Adipocyte (in vitro differentiated cells): ENCODE data around the gene ETF1.

Experiments used
- DNase-seq: peaks from one replicate; pipeline ENCODE4 v3.0.0-alpha.2; 2015; ENCODE audit warnings: low read depth
- H3K27me3 ChIP-seq: replicated peaks from 2 replicates; pipeline ENCODE4 v1.7.0; 2013; ENCODE audit warnings: mild to moderate bottlenecking, low read length, moderate library complexity; ENCODE audit not compliant: control insufficient read depth, insufficient read depth
- H3K36me3 ChIP-seq: 2 replicates; pipeline ENCODE4 v1.7.0; 2013; ENCODE audit warnings: low read length, mild to moderate bottlenecking, moderate library complexity; ENCODE audit not compliant: control insufficient read depth, insufficient read depth, severe bottlenecking
- H3K4me1 ChIP-seq: 2 replicates; pipeline ENCODE4 v1.7.0; 2013; ENCODE audit warnings: mild to moderate bottlenecking, low read length, moderate library complexity; ENCODE audit not compliant: control insufficient read depth, insufficient read depth
- H3K4me3 ChIP-seq: 2 replicates; pipeline ENCODE4 v1.7.0; 2013; ENCODE audit warnings: mild to moderate bottlenecking, low read length, moderate library complexity
- H3K9ac ChIP-seq: 2 replicates; pipeline ENCODE4 v1.7.0; 2013; ENCODE audit warnings: mild to moderate bottlenecking, low read length, moderate library complexity
- H3K9me3 ChIP-seq: 2 replicates; pipeline ENCODE4 v1.7.0; 2013; ENCODE audit warnings: mild to moderate bottlenecking, low read length, moderate library complexity; ENCODE audit not compliant: control insufficient read depth

The ETF1 gene

GRCh38 chr5:138574744-138575193 lies 31.7 kb upstream of the ETF1 start:
- H3K9me3 ChIP-seq, result no peaks in the 10 kb centered on the region
- H3K36me3 ChIP-seq, result peaks cover 40% of the 10 kb centered on the region
- H3K27me3 ChIP-seq, result no peaks in the 10 kb centered on the region
- H3K9ac ChIP-seq, result peak overlapping the region; percentile 100
- peak overlapping the region; percentile 98 for H3K4me3 ChIP-seq
- peak; percentile 64 for DNase-seq
- peaks cover 29% of the 10 kb centered on the region for H3K4me1 ChIP-seq

GRCh38 chr5:138573949-138574670 lies 31.1 kb upstream of the ETF1 start:
- peak overlapping the region; percentile 100 for H3K9ac ChIP-seq
- H3K27me3 ChIP-seq, result no peaks in the 10 kb centered on the region
- H3K36me3 ChIP-seq, result peaks cover 47% of the 10 kb centered on the region
- peaks cover 31% of the 10 kb centered on the region for H3K4me1 ChIP-seq
- peak overlapping the region; percentile 98 for H3K4me3 ChIP-seq
- H3K9me3 ChIP-seq, result no peaks in the 10 kb centered on the region
- DNase-seq, result peak; percentile 34

DNA sequence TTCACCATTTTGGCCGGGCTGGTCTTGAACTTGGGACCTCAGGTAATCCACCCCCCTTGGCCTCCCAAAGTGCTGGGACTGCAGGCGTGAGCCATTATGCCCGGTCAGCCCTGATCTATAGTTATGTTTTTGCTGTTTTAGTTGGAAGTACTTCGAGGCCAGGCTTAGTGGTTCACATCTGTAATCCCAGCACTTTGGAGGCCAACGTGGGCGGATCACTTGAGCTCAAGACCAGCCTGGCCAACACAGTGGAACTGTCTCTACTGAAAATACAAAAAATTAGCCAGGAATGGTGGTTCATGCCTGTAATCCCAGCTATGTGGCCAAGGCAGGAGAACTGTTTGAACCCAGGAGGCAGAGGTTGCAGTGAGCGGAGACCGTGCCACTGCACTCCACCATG lies 30.2 kb upstream of the ETF1 start:
- Histone ChIP-seq H3K4me1 (peaks cover 40% of the 10 kb centered on the region), H3K9me3 (no peaks in the 10 kb centered on the region), H3K4me3 (peak overlapping the region; percentile 98), H3K27me3 (no peaks in the 10 kb centered on the region), H3K36me3 (peaks cover 56% of the 10 kb centered on the region), H3K9ac (no peak overlapping the region)
- DNase-seq, result no peak

DNA sequence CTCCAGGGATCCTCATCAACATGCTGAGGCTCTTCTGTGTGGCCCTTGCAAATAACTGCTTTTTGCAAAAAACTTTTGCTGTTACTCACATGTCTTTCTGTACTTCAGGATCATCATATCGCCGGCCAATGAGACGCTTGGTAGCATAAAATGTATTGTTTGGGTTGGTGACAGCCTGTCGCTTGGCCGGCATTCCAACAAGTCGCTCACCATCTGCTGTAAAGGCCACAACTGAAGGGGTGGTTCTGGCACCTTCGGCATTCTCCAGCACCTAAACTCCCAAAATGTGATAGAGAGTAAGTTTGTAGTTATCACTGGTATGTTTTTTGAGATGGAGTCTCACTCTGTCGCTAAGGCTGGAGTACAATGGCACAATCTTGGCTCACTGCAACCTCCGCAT lies 27.8 kb upstream of the ETF1 start:
- H3K9ac ChIP-seq, result no peak overlapping the region
- H3K4me1 ChIP-seq, result peaks cover 37% of the 10 kb centered on the region
- no peaks in the 10 kb centered on the region for H3K27me3 ChIP-seq
- no peak for DNase-seq
- no peaks in the 10 kb centered on the region for H3K9me3 ChIP-seq
- H3K4me3 ChIP-seq, result no peak overlapping the region
- H3K36me3 ChIP-seq, result peaks cover 79% of the 10 kb centered on the region

DNA sequence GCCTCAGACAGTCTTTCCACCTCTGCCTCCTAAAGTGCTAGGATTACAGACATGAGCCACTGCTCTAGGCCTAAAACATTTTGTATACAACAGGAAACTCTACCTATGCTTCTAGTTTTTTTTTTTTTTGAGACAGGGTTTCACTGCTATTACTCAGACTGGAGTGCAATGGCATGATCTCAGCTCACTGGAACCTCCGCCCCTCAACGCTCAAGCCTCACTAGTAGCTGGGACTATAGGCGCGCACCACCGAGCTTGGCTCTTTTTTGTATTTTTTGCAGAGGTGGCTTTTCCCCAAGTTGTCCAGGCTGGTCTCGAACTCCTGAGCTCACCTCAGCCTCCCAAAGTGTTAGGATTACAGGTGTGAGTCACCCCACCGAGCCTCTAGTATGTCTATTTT lies 26.7 kb upstream of the ETF1 start:
- Histone ChIP-seq H3K9ac (no peak overlapping the region), H3K4me3 (peak overlapping the region; percentile 40), H3K36me3 (peaks cover 90% of the 10 kb centered on the region)

GRCh38 chr5:138568061-138568824 lies 25.2 kb upstream of the ETF1 start:
- Histone ChIP-seq H3K9me3 (no peaks in the 10 kb centered on the region), H3K4me1 (peaks cover 29% of the 10 kb centered on the region), H3K27me3 (no peaks in the 10 kb centered on the region), H3K9ac (peak overlapping the region; percentile 2), H3K4me3 (no peak overlapping the region), H3K36me3 (peaks cover 100% of the 10 kb centered on the region)
- no peak for DNase-seq

More for the DNA sequence above, 26.7 kb upstream of the ETF1 start:
- Histone ChIP-seq H3K9me3 (no peaks in the 10 kb centered on the region), H3K4me1 (peaks cover 37% of the 10 kb centered on the region), H3K27me3 (no peaks in the 10 kb centered on the region)
- DNase-seq, result no peak

- Histone ChIP-seq H3K4me1 (peaks cover 20% of the 10 kb centered on the region), H3K27me3 (no peaks in the 10 kb centered on the region), H3K36me3 (peaks cover 98% of the 10 kb centered on the region), H3K9me3 (no peaks in the 10 kb centered on the region), H3K9ac (no peak overlapping the region), H3K4me3 (no peak overlapping the region)
- no peak for DNase-seq
Observed at GRCh38 chr5:138566792-138567191, 23.8 kb upstream of the ETF1 start.

DNA sequence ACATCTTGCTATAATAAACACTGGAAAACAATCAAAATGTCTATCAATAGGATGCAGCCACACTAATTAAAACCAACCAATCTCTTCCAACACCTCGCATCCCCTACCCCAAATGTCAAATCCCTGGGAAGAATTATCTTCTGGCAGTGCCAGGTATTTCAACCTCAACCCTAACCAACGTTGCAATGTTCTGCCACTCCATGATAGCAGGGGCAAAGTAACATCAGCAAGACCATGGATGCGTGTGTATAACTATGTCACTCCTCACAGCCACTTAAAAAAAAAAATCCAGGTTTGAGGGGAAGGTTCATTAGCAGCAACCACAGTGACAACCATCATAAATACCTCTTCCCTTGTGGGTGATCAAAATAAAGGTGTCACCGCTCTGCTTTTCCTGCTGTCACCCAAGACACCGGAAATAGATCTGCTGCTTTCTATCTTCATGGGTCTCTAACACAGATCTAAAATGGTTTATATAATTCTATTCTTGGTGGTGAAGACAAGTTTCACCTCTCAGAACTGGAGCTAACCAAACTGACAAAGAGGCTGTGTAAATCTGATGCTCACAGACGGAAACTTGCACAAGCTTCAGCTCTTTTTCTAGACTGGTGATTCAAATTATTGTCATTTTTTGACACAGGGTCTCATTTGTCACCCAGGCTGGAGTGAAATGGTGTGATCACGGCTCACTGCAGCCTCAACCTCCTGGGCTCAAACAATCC lies 22.2 kb upstream of the ETF1 start:
- no peaks in the 10 kb centered on the region for H3K9me3 ChIP-seq
- peaks cover 98% of the 10 kb centered on the region for H3K36me3 ChIP-seq

DNA sequence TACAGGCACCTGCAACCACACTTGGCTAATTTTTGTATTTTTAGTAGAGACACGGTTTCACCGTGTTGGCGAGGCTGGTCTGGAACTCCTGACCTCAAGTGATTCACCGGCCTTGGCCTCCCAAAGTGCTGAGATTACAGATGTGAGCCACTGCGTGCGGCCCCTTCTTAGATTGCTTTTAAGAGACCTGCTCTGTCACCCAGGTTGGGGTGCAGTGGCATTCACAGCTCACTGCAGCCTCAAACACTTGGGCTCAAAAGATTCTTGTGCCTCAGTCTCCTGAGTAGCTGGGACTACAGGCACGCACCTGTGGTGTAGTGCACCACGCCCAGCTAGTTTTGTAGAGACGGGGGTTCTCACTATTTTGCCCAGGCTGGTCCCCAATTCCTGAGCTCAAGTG lies 21.2 kb upstream of the ETF1 start:
- Histone ChIP-seq H3K27me3 (no peaks in the 10 kb centered on the region), H3K9me3 (no peaks in the 10 kb centered on the region), H3K36me3 (peaks cover 98% of the 10 kb centered on the region), H3K4me3 (no peak overlapping the region), H3K4me1 (peaks cover 10% of the 10 kb centered on the region), H3K9ac (no peak overlapping the region)
- DNase-seq, result no peak

More for the DNA sequence above, 22.2 kb upstream of the ETF1 start:
- no peak overlapping the region for H3K4me3 ChIP-seq
- DNase-seq, result no peak
- H3K4me1 ChIP-seq, result peaks cover 19% of the 10 kb centered on the region
- H3K27me3 ChIP-seq, result no peaks in the 10 kb centered on the region
- H3K9ac ChIP-seq, result no peak overlapping the region

DNA sequence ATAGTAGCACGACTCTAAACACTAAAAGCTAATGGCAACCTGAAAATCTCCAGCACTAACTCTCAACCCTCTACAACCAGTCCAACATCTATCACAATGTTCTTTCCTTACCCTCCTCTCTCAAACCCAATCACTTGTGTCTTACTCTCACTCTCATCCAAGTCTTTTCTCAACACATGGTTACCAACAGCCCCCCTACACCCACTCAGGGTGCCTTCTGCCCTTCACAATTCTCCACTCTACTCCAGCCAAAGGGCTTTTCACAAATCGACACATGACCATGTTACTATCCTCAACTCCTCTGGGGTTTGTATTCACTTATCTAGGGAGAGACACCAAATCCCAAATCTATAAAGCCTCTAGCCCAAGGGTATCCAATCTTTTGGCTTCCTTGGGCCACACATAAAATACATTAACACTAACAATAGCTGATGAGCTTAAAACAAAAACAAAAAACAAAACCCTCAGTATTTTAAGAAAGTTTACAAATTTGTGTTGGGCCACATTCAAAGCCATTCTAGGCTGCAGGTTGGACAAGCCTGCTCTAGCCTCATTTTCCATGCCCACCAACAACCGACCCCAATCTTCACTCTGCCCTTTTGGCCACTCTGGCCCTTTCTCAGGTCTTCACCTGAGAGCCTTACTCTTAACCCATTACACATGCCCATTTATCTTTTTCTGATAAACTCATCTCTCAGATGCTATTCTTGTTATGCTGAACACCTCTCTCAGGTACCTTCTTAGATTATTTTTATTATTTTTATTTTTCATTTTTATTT lies 20.5 kb upstream of the ETF1 start:
- Histone ChIP-seq H3K27me3 (no peaks in the 10 kb centered on the region), H3K36me3 (peaks cover 98% of the 10 kb centered on the region), H3K4me3 (no peak overlapping the region), H3K4me1 (peaks cover 3% of the 10 kb centered on the region), H3K9ac (no peak overlapping the region), H3K9me3 (no peaks in the 10 kb centered on the region)
- no peak for DNase-seq
